Measurements from ENCODE around the gene CSTPP1. TPM values are rescaled to one million over a fixed set of nuclear protein-coding genes. Genes with fewer than 3 reads are reported as not detected.
"Not testable (repeated sequence)": the region's sequence is repeated elsewhere in the genome, so short reads cannot be mapped to it uniquely, and the experiment has no call there.

CSTPP1 gene
- polyA plus RNA-seq, 1 donor from 2014 or later: 17.5 TPM

- Mint-ChIP-seq H3K27me3 (peaks cover 1% of the 10 kb centered on the region), H3K4me3 (no peak overlapping the region), H3K27ac (no peak overlapping the region), H3K9me3 (peaks cover 0 to 2% (median 0%) of the 10 kb centered on the region in 3 donors), H3K4me1 (peaks cover 3 to 10% (median 9%) of the 10 kb centered on the region in 3 donors), H3K36me3 (peaks cover 3% of the 10 kb centered on the region)
Observed at GRCh38 chr11:47109727-47110246, 173.2 kb downstream of the CSTPP1 start.

GRCh38 chr11:47111318-47111804 is 174.8 kb downstream of the CSTPP1 start:
- H3K9me3 Mint-ChIP-seq: peaks cover 0 to 2% (median 0%) of the 10 kb centered on the region in 3 donors
- peaks cover 3 to 10% (median 9%) of the 10 kb centered on the region in 3 donors for H3K4me1 Mint-ChIP-seq
- peak overlapping the region in 1 of 4 donors; percentile 67 for H3K4me3 Mint-ChIP-seq
- peaks cover 1% of the 10 kb centered on the region for H3K27me3 Mint-ChIP-seq
- peak overlapping the region in 1 of 3 donors; percentile 15 for H3K27ac Mint-ChIP-seq
- peaks cover 3% of the 10 kb centered on the region for H3K36me3 Mint-ChIP-seq

GRCh38 chr11:47112941-47113340 is 176.4 kb downstream of the CSTPP1 start:
- H3K4me1 Mint-ChIP-seq, H3K9me3 Mint-ChIP-seq, H3K36me3 Mint-ChIP-seq, H3K27ac Mint-ChIP-seq, H3K4me3 Mint-ChIP-seq, H3K27me3 Mint-ChIP-seq: not testable (repeated sequence)

- not testable (repeated sequence) for H3K36me3 Mint-ChIP-seq, H3K4me3 Mint-ChIP-seq, H3K9me3 Mint-ChIP-seq, H3K4me1 Mint-ChIP-seq, H3K27me3 Mint-ChIP-seq, H3K27ac Mint-ChIP-seq
Observed at GRCh38 chr11:47118958-47119688, 182.6 kb downstream of the CSTPP1 start.

- Mint-ChIP-seq H3K9me3 (peaks cover 0 to 1% (median 0%) of the 10 kb centered on the region in 3 donors), H3K4me1 (peaks cover 0 to 5% (median 0%) of the 10 kb centered on the region in 3 donors), H3K36me3 (no peaks in the 10 kb centered on the region), H3K27me3 (no peaks in the 10 kb centered on the region), H3K4me3 (no peak overlapping the region), H3K27ac (no peak overlapping the region)
Observed at GRCh38 chr11:47121056-47121455, 184.5 kb downstream of the CSTPP1 start.

GRCh38 chr11:47121731-47122130 is 185.2 kb downstream of the CSTPP1 start:
- no peaks in the 10 kb centered on the region for H3K27me3 Mint-ChIP-seq
- no peak overlapping the region for H3K4me3 Mint-ChIP-seq
- peaks cover 0 to 5% (median 0%) of the 10 kb centered on the region in 3 donors for H3K4me1 Mint-ChIP-seq
- H3K27ac Mint-ChIP-seq: peak overlapping the region in 1 of 3 donors; percentile 86
- H3K9me3 Mint-ChIP-seq: peaks cover 0 to 1% (median 0%) of the 10 kb centered on the region in 3 donors
- no peaks in the 10 kb centered on the region for H3K36me3 Mint-ChIP-seq

GRCh38 chr11:47123094-47123493 is 186.5 kb downstream of the CSTPP1 start:
- Mint-ChIP-seq H3K4me1 (peaks cover 0 to 3% (median 0%) of the 10 kb centered on the region in 3 donors), H3K9me3 (peaks cover 0 to under 1% (median 0%) of the 10 kb centered on the region in 3 donors), H3K4me3 (no peak overlapping the region), H3K27ac (no peak overlapping the region), H3K36me3 (no peaks in the 10 kb centered on the region), H3K27me3 (no peaks in the 10 kb centered on the region)

GRCh38 chr11:47124675-47125074 is 188.1 kb downstream of the CSTPP1 start:
- H3K4me1 Mint-ChIP-seq: peaks cover 0 to 3% (median 0%) of the 10 kb centered on the region in 3 donors
- peaks cover 2% of the 10 kb centered on the region for H3K36me3 Mint-ChIP-seq
- H3K27me3 Mint-ChIP-seq: no peaks in the 10 kb centered on the region
- H3K27ac Mint-ChIP-seq: no peak overlapping the region
- no peaks in the 10 kb centered on the region for H3K9me3 Mint-ChIP-seq
- H3K4me3 Mint-ChIP-seq: no peak overlapping the region

GRCh38 chr11:47125083-47125482 is 188.5 kb downstream of the CSTPP1 start:
- Mint-ChIP-seq H3K9me3 (no peaks in the 10 kb centered on the region), H3K4me3 (no peak overlapping the region), H3K27me3 (no peaks in the 10 kb centered on the region), H3K4me1 (peaks cover 0 to 3% (median 0%) of the 10 kb centered on the region in 3 donors), H3K36me3 (peaks cover 2% of the 10 kb centered on the region), H3K27ac (no peak overlapping the region)

GRCh38 chr11:47127213-47127612 is 190.7 kb downstream of the CSTPP1 start:
- peak overlapping the region in 1 of 3 donors; percentile 10 for H3K27ac Mint-ChIP-seq
- H3K9me3 Mint-ChIP-seq: no peaks in the 10 kb centered on the region
- peaks cover 0 to under 1% (median 0%) of the 10 kb centered on the region in 3 donors for H3K4me1 Mint-ChIP-seq
- H3K27me3 Mint-ChIP-seq: no peaks in the 10 kb centered on the region
- peaks cover 2% of the 10 kb centered on the region for H3K36me3 Mint-ChIP-seq
- no peak overlapping the region for H3K4me3 Mint-ChIP-seq

GRCh38 chr11:47130543-47130942 is 194.0 kb downstream of the CSTPP1 start:
- no peaks in the 10 kb centered on the region for H3K4me1 Mint-ChIP-seq
- no peak overlapping the region for H3K27ac Mint-ChIP-seq
- no peaks in the 10 kb centered on the region for H3K27me3 Mint-ChIP-seq
- peaks cover 4% of the 10 kb centered on the region for H3K36me3 Mint-ChIP-seq
- H3K4me3 Mint-ChIP-seq: no peak overlapping the region
- no peaks in the 10 kb centered on the region for H3K9me3 Mint-ChIP-seq

- no peak overlapping the region for H3K27ac Mint-ChIP-seq
- no peaks in the 10 kb centered on the region for H3K27me3 Mint-ChIP-seq
- peaks cover 7% of the 10 kb centered on the region for H3K36me3 Mint-ChIP-seq
- H3K4me1 Mint-ChIP-seq: no peaks in the 10 kb centered on the region
- no peaks in the 10 kb centered on the region for H3K9me3 Mint-ChIP-seq
- no peak overlapping the region for H3K4me3 Mint-ChIP-seq
Observed at GRCh38 chr11:47131136-47131535, 194.6 kb downstream of the CSTPP1 start.

GRCh38 chr11:47132490-47132889 is 195.9 kb downstream of the CSTPP1 start:
- Mint-ChIP-seq H3K36me3 (peaks cover 10% of the 10 kb centered on the region), H3K27me3 (no peaks in the 10 kb centered on the region), H3K4me1 (no peaks in the 10 kb centered on the region), H3K4me3 (no peak overlapping the region), H3K27ac (no peak overlapping the region), H3K9me3 (no peaks in the 10 kb centered on the region)

GRCh38 chr11:47132981-47133380 is 196.4 kb downstream of the CSTPP1 start:
- peak overlapping the region in 1 of 3 donors; percentile 64 for H3K27ac Mint-ChIP-seq
- no peak overlapping the region for H3K4me3 Mint-ChIP-seq
- H3K27me3 Mint-ChIP-seq: no peaks in the 10 kb centered on the region
- H3K4me1 Mint-ChIP-seq: no peaks in the 10 kb centered on the region
- H3K9me3 Mint-ChIP-seq: no peaks in the 10 kb centered on the region
- H3K36me3 Mint-ChIP-seq: peaks cover 13% of the 10 kb centered on the region

- H3K4me3 Mint-ChIP-seq: no peak overlapping the region
Observed at GRCh38 chr11:47136327-47136726, 199.8 kb downstream of the CSTPP1 start.

GRCh38 chr11:47136921-47137320 is 200.4 kb downstream of the CSTPP1 start:
- peaks cover 16% of the 10 kb centered on the region for H3K36me3 Mint-ChIP-seq
- H3K9me3 Mint-ChIP-seq: no peaks in the 10 kb centered on the region
- H3K4me1 Mint-ChIP-seq: no peaks in the 10 kb centered on the region
- H3K4me3 Mint-ChIP-seq: no peak overlapping the region
- H3K27ac Mint-ChIP-seq: peak overlapping the region in 1 of 3 donors; percentile 68
- H3K27me3 Mint-ChIP-seq: no peaks in the 10 kb centered on the region

More at GRCh38 chr11:47136327-47136726, 199.8 kb downstream of the CSTPP1 start:
- Mint-ChIP-seq H3K27ac (peak overlapping the region in 1 of 3 donors; percentile 17), H3K27me3 (no peaks in the 10 kb centered on the region), H3K9me3 (no peaks in the 10 kb centered on the region), H3K4me1 (no peaks in the 10 kb centered on the region), H3K36me3 (peaks cover 16% of the 10 kb centered on the region)

All from IgD-negative memory B cell (primary cell).